B cell (primary cell): ENCODE results near the gene CAMK2B. TPM values are rescaled to one million over a fixed set of nuclear protein-coding genes. Genes with fewer than 3 reads are reported as not detected.

Experiments
- ATAC-seq: fragments of 200-7000 bp; cut with Tn5 transposase; one replicate; pipeline ENCODE4 v1.10.0; 2021; ENCODE audit warnings: low read depth, mild to moderate bottlenecking, moderate number of reproducible peaks, moderate library complexity
- CTCF ChIA-PET: fragments of 350-600 bp; sonication (Branson Sonifier 250); formaldehyde crosslinking; loops from one replicate; lab custom pipeline; 2021; ENCODE audit warnings: antibody characterized with exemption, inconsistent platforms; lab: Charles Lee
- POLR2A ChIA-PET: fragments of 350-600 bp; sonication (Branson Sonifier 250); formaldehyde crosslinking; loops from one replicate; lab custom pipeline; 2021; ENCODE audit warnings: antibody characterized with exemption; lab: Charles Lee
- DNase-seq: peaks from one replicate; pipeline ENCODE4 v3.0.0; 2013
- H2AFZ ChIP-seq: 2 replicates; pipeline ENCODE4 v1.6.1; 2012; ENCODE audit warnings: mild to moderate bottlenecking, low read depth, low read length; ENCODE audit not compliant: insufficient read depth, poor library complexity, severe bottlenecking
- H3K27ac ChIP-seq, 2 donors: 1 replicate in 1 of 2; 2 replicates in 1 of 2; pipeline ENCODE4 v1.5.1; 2012 to 2013; ENCODE audit warnings: low read length in 2 of 2, mild to moderate bottlenecking in 2 of 2, moderate library complexity in 1 of 2
- H3K27me3 ChIP-seq, 4 experiments: fragments of 200-600 bp in 1 of 4; sonication (generic) in 1 of 4; replicated peaks in 1 of 4; 1 replicate in 2 of 4; 2 replicates in 2 of 4; pipeline versions ENCODE4 v1.6.1 to v1.7.0; 2013 to 2016; ENCODE audit warnings: low read length in 3 of 4, mild to moderate bottlenecking in 2 of 4, mixed read lengths in 1 of 4, moderate library complexity in 1 of 4; ENCODE audit not compliant: insufficient read depth in 4 of 4, control insufficient read depth in 3 of 4; ENCODE audit errors: control extremely low read depth in 1 of 4
- H3K36me3 ChIP-seq, 2 experiments: replicated peaks in 1 of 2; 1 replicate in 1 of 2; 2 replicates in 1 of 2; pipeline versions ENCODE4 v1.6.1 to v1.7.1; 2013; ENCODE audit warnings: low read length in 1 of 2; ENCODE audit not compliant: insufficient read depth in 2 of 2, control insufficient read depth in 1 of 2; ENCODE audit errors: control extremely low read depth in 1 of 2, extremely low read depth in 1 of 2
- H3K4me1 ChIP-seq, 2 donors: fragments of 200-600 bp in 1 of 2; sonication (generic) in 1 of 2; 1 replicate in 1 of 2; 2 replicates in 1 of 2; pipeline versions ENCODE4 v1.5.1 to v1.6.1; 2013 to 2017; ENCODE audit warnings: low read length in 2 of 2; ENCODE audit not compliant: control insufficient read depth in 2 of 2, insufficient read depth in 2 of 2
- H3K4me2 ChIP-seq: replicated peaks from 2 replicates; pipeline ENCODE3; 2012; ENCODE audit warnings: mild to moderate bottlenecking, low read depth, low read length; ENCODE audit not compliant: poor library complexity, severe bottlenecking
- H3K4me3 ChIP-seq, 5 experiments: fragments of 200-600 bp in 1 of 5; sonication (generic) in 1 of 5; 1 replicate in 3 of 5; 2 replicates in 2 of 5; pipeline versions ENCODE4 v1.5.1 to v1.7.0; 2011 to 2016; ENCODE audit warnings: low read length in 4 of 5, mild to moderate bottlenecking in 4 of 5, low read depth in 2 of 5, control low read depth in 1 of 5, moderate library complexity in 1 of 5; ENCODE audit not compliant: insufficient read depth in 1 of 5; ENCODE audit errors: control extremely low read depth in 1 of 5, extremely low read depth in 1 of 5
- H3K79me2 ChIP-seq: fragments of 200-600 bp; sonication (generic); one replicate; pipeline ENCODE4 v1.6.0; 2016; ENCODE audit warnings: low read length; ENCODE audit not compliant: control insufficient read depth, insufficient read depth
- H3K9ac ChIP-seq: fragments of 200-600 bp; sonication (generic); 2 replicates; pipeline ENCODE4 v1.6.1; 2017; ENCODE audit warnings: mild to moderate bottlenecking, low read length, moderate library complexity
- H3K9me3 ChIP-seq, 3 donors: one replicate each; pipeline versions ENCODE4 v1.6.1 to v1.7.1; 2013; ENCODE audit warnings: low read length in 2 of 3; ENCODE audit not compliant: control insufficient read depth in 2 of 3, insufficient read depth in 1 of 3; ENCODE audit errors: control extremely low read depth in 1 of 3
- H4K20me1 ChIP-seq: 2 replicates; pipeline ENCODE4 v1.6.0; 2012; ENCODE audit warnings: mild to moderate bottlenecking, low read length; ENCODE audit not compliant: insufficient read depth, control insufficient read depth, poor library complexity, severe bottlenecking
- H3K27ac Mint-ChIP-seq: one replicate; pipeline ENCODE4 v1.8.0; 2021; ENCODE audit warnings: mixed read lengths
- H3K27me3 Mint-ChIP-seq: one replicate; pipeline ENCODE4 v1.8.0; 2021; ENCODE audit warnings: mixed read lengths
- H3K4me1 Mint-ChIP-seq: one replicate; pipeline ENCODE4 v1.8.0; 2021; ENCODE audit warnings: mixed read lengths
- H3K4me3 Mint-ChIP-seq: one replicate; pipeline ENCODE4 v1.8.0; 2021; ENCODE audit warnings: mixed read lengths
- H3K9me3 Mint-ChIP-seq: one replicate; pipeline ENCODE4 v1.8.0; 2022; ENCODE audit warnings: mixed read lengths; ENCODE audit not compliant: insufficient read depth
- CTCF ChIP-seq: fragments of 200-600 bp; IDR thresholded peaks from one replicate; pipeline ENCODE4 v1.8.0; 2022; ENCODE audit warnings: antibody characterized with exemption, mild to moderate bottlenecking
- EZH2 ChIP-seq: IDR thresholded peaks from 2 replicates; pipeline ENCODE4 v1.6.1; 2012; ENCODE audit warnings: borderline replicate concordance, low read depth, mild to moderate bottlenecking, moderate library complexity, low read length; ENCODE audit not compliant: insufficient read depth, poor library complexity, severe bottlenecking
- WGBS: methylation state at CpG from one replicate; pipeline ENCODE4 v1.1.5; 2013; ENCODE audit warnings: missing lambda C conversion rate; ENCODE audit not compliant: insufficient coverage; 5-methylcytosine and 5-hydroxymethylcytosine counted together
- intact Hi-C: fragments of 100-400 bp; cut with micrococcal nuclease; formaldehyde crosslinking; loops from one replicate; pipeline ENCODE4 v1.10.0; 2022
- polyA plus RNA-seq: library from polyadenylated mRNA; depleted of rRNA; stranded (reverse); fragments of >200 nt; gene quantifications from 2 replicates; pipeline ENCODE4 v1.2.3, GENCODE V29; 2012
- total RNA-seq, 2 donors: library from RNA; stranded (reverse); fragments of 120-200 nt in 1 of 2; gene quantifications; 1 replicate in 1 of 2; 2 replicates in 1 of 2; pipeline versions ENCODE4 v1.2.3 to v1.2.4, GENCODE V29; 2013 to 2022

The CAMK2B gene
- total and polyA plus RNA-seq, 2 donors (not counting 1 experiment from before 2014, with no cell fraction given) = 0.42 TPM; not detected in 1

GRCh38 chr7:44313621-44314031 is 11.8 kb downstream of the CAMK2B start:
- DNase-seq = no peak
- CTCF ChIA-PET = no interaction called here

GRCh38 chr7:44313016-44313415 is 12.4 kb downstream of the CAMK2B start:
- ATAC-seq (no peak), DNase-seq (no peak)
- Histone ChIP-seq H3K4me2 (no peak overlapping the region), H3K4me3 (no peak overlapping the region), H3K27ac (no peak overlapping the region), H3K9me3 (no peaks in the 10 kb centered on the region), H3K27me3 (peaks cover 0 to 48% (median 12%) of the 10 kb centered on the region in 4 experiments), H3K9ac (no peak overlapping the region), H3K4me1 (peaks cover 8 to 14% of the 10 kb centered on the region in 2 donors), H2AFZ (no peak overlapping the region), H4K20me1 (no peaks in the 10 kb centered on the region), H3K36me3 (no peaks in the 10 kb centered on the region), H3K79me2 (no peaks in the 10 kb centered on the region)
- H3K4me3 Mint-ChIP-seq = no peak overlapping the region
- no peak overlapping the region for H3K27ac Mint-ChIP-seq
- TF ChIP-seq EZH2 (no peak), CTCF (no peak)
- WGBS = 93% methylated on average over 8 of the region's 8 CpGs
- POLR2A ChIA-PET = no interaction called here
- H3K4me1 Mint-ChIP-seq = peaks cover 3% of the 10 kb centered on the region
- peaks cover 2% of the 10 kb centered on the region for H3K9me3 Mint-ChIP-seq
- H3K27me3 Mint-ChIP-seq = peaks cover 15% of the 10 kb centered on the region
- intact Hi-C loops = no loop called here
- CTCF ChIA-PET = no interaction called here

More at GRCh38 chr7:44313621-44314031, 11.8 kb downstream of the CAMK2B start:
- intact Hi-C loops = no loop called here
- no peak for ATAC-seq
- H3K9me3 ChIP-seq = no peaks in the 10 kb centered on the region
- H3K79me2 ChIP-seq = no peaks in the 10 kb centered on the region
- H3K4me3 ChIP-seq = no peak overlapping the region
- no peaks in the 10 kb centered on the region for H3K36me3 ChIP-seq
- no peak overlapping the region for H3K4me2 ChIP-seq
- H3K9me3 Mint-ChIP-seq = peaks cover 2% of the 10 kb centered on the region
- H3K27ac ChIP-seq = no peak overlapping the region
- H3K27ac Mint-ChIP-seq = no peak overlapping the region
- peaks cover 0 to 45% (median 12%) of the 10 kb centered on the region in 4 experiments for H3K27me3 ChIP-seq
- H3K4me1 ChIP-seq = peaks cover 8 to 14% of the 10 kb centered on the region in 2 donors
- H3K27me3 Mint-ChIP-seq = peaks cover 15% of the 10 kb centered on the region
- POLR2A ChIA-PET = no interaction called here
- no peak overlapping the region for H3K9ac ChIP-seq
- H2AFZ ChIP-seq = no peak overlapping the region
- no peaks in the 10 kb centered on the region for H4K20me1 ChIP-seq
- WGBS = 93% methylated on average over 6 of the region's 7 CpGs
- H3K4me3 Mint-ChIP-seq = no peak overlapping the region
- no peak for TF ChIP-seq CTCF
- H3K4me1 Mint-ChIP-seq = peaks cover 3% of the 10 kb centered on the region
